Activated CD8-positive, alpha-beta memory T cell treated with anti-CD3 and anti-CD28 coated beads for 24 hours (primary cell): ENCODE data around the gene NKPD1.

Experiments used
- DNase-seq: peaks from one replicate; pipeline ENCODE4 v3.0.0-alpha.2; 2020

NKPD1 gene

DNA sequence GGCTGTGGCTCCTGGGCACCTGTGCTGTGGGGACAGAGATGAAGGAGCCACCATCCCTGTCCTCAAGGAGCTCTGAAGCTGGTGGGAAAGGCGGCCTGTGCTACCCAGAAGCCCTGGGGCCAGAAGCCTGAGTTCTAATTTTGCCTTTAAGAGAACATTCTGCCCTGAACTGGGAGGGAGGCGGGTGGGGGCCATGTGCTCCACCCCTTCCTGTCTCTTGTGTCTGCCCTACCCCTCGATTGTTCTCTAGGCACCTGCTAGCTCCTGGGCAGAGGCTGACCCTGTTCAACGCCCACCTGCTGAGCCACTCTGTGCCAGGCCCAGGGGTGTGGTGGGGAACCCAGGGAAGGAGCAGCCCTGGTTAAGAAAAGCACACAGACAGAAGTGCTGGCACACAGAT is 11.4 kb upstream of the NKPD1 start:
- peak; percentile 58 for DNase-seq

DNA sequence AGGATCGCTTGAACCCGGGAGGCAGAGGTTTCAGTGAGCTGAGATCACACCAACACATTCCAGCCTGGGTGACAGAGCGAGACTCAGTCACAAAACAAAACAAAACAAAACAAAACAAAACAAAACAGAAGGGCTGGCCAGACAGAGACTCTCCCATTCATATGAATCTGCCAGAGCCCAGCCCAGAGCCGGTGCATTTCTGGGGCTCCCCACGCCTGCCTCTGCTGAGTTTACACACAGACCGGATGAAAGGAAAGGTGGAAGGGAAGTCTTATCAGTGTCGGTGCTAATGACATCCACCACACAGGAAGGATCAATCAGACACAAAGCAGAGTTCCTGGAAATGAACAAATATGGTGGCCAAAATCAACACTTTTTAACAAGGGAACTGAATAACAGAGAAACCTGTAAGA is 10.4 kb upstream of the NKPD1 start:
- no peak for DNase-seq

DNA sequence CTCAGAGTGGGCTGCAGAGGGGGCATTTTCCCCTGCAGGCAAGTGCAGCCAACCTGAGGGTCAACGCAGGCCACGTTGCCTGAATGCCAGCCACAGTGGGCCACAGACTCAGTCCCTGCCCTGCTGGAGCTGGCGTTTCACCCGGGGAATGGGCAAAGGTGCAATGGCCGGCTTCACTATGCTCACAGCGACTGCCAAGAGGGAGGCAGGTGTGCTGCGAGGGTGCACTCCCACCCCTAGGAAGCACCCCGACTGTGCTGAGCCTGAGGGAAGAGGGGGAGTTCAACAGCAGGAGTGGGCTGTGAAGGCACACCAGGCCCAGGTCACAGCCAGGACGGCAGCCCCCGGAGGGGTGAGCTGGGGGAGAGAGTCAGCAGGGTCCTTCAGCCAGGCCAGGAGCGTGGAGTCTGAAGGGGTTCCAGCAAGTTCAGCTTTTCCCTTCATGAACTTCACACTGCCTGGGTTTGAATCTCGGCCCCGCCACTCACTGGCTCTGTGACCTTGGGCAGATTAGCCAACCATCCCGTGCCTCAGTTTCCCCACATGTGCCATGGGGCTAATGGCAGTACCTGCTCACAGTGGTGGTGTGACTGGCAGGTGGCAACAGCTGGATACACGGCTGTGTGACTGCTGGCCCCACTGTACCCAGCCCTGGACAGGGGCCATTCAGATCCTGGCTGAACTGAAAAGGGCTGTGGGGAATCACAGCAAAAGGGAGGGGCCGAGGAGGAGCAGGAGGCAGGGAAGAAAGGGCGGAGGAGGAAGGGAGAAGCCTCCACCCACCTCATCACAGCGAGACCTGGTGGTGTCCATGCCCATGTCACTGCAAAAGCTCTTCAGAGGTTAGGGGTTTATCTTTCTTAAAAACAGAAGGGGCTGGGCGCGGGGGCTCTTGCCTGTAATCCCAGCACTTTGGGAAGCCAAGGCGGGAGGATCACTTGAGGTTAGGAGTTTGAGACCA is 9.6 kb upstream of the NKPD1 start:
- DNase-seq: no peak

DNA sequence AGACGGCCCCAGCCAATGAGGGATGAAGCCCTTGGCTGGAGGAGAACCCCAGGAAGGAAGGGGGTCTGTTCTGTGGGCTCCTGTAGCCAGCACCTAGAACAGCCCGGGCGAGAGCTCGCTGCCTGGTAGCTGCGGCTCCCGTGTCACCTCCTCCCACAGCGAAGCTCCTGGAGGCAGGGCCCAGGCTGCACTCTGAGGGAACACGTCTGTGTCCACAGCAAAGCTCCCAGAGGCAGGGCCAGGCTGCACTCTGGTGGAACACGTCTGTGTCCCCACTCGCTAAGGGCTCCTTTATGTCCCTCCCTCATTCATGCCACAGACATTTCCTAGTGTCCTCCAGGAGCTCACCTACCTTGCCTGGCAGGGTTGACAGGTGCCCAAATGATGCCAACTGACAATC is 8.8 kb upstream of the NKPD1 start:
- DNase-seq: no peak

DNA sequence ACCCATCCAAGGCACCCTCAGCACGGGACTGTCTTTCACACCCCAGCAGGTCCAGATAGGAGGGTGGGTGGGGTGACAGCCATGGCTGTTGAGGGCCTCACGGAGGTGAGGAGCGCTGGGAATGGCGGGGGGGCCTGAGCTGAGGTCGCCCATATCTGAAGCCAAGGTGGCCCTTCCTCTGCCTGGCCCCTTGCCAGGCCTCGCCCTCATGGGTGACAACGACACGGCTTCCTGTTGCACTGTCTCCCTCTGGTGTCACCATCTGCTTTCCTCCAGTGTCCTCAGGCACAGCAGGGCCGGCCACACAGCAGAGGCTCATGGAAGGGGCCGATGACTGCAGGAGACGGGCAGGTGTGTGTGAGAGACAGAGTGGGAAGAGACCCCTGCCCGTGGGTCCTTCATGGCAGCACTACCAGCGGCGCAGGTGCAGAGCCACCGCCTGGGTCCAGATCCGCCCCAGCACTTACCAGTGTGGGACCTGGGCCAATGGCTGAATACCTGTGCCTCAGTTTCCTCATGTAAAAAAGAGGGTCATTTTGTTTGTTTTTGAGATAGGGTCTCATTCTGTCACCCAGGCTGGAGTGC is 8.1 kb upstream of the NKPD1 start:
- DNase-seq: no peak

DNA sequence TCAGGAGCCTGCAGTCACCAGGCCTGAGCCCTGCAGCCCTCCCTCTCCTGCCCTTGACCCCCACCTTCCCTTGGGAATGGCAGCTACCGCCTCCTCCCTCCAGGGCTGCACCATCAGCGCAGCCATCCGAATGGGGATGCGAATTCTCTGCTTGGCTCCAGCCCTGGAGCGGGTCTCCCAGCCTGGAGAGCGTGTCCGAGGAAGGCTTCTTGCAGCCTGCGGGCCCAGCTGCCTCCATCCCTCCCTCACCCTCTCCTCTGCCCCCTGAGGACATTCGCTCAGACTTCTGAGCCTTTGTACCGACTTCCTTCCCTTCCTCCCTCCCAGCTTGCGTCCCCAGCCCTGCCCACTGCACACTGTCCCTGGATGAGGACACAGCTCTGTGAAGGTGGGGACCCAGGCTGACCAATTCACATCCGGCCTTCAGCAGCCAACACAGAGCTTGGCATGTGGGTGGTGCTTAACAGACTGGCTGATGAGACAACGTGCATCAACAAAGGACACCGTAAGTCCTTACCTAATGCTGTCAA is 6.0 kb upstream of the NKPD1 start:
- DNase-seq: no peak

DNA sequence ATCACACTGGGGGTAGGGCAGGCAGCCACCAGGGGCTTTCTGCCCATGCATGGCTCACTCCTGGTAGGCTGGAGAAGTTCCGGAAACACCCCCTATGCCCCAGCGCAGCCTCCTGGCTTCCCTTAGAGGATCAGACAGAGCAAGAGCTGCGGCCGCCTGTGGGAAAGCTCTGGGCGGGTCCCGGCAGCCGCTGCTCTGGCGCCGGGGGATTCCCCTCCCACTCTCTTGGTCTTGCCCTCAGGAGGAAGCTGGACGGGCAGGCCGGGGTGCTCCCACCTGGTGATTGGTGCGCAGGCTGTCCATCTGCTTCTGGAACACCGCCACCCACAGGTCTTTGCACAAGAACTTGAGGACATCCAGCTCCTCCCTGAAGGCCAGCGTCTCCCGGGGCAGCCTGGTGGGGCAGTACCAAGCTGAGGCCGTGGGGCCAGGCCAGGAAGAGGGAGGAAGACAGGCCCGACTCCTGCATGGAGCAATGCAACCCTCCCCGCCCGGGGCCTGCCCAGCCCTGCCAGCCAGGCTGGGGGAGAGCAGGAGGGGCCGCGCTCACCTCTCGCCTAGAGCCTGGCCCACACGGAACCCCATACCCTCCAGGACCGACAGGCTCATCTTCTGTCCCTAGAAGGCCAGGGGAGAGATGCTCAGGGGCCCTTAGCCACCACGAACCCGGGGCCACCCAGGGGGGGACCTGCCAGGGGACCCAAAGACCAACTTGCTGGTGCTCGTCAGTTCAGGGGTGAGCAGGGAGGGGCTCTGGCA is 4.0 kb upstream of the NKPD1 start:
- DNase-seq: peak; percentile 75

DNA sequence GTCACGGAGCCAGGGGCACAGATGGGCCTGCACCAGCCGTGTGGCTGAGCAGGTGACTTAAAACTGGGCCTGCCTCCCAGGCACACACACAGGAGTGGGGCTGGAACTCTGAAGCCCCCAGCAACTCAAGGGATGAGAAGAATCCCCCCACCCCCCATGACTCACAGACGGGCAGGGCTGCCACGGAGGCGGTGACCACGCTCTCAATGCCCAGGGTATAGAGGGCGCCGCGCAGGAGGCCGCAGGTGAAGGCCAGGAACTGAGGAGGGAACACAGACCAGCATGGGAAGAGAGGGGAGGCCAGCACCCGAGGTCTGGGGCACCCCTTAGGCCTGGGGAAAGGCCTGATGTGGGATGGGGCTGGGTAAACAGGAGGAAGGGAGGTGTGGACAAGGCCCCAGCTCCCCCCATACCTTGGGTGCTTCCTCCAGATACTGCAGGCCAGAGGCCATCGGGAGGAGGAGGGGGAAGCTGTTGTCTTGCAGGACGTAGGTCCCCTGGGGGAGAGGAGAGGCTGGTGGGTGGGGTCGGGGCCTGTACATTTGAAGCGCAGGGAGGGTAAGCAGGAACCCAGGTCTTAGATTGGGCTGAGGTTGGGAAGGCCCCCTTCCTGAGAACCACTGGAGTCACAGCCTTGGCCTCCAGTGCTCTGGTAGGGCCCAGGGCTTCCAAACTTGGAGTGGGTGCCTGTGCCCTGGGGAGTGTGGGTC is 3.1 kb upstream of the NKPD1 start:
- DNase-seq: no peak

DNA sequence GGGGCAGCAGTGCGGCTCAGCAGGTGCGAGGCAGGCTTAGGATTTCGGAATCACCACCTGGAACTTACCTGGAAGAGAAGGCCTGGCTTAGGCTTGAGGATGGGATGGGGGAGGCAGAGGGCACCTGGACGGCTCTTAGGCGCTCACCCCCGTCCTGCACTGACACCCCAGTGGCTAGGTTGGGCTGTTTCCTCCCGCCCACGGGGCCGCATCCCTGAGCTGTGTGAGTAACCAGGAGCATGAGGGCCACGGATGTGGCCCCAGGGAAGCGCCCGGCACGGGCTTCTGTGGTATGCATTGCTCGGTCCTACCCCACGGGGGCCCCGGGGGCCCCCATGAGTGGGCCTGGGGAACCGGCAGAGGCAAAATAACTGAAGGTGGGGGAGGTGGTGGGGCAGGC is 2.4 kb upstream of the NKPD1 start:
- DNase-seq: no peak

DNA sequence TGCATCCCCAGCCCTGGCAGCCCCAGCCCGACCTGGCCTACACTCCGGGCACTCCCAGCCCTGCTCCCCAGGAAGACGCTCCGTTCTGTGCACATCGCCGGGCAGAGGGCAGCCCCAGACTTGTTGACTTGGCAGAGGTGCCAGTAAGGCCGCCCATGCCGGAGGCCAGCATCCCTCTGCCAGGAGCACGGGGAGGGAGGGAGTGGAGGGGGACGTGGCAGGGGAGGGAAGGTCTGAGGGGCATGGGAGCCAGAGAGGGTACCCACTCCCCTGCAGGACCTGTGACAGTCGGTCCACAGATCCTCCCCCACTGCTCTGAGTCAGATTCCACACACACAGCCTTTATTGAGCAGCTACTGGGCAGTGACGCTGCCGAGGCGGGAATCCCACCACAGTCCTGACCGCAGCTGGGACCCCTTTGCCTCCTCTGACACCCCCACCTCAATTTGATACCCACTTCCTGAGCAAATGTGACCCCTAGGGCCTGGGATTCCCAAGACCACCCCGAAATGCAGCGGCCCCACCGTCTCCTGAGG is 1.9 kb upstream of the NKPD1 start:
- DNase-seq: no peak

DNA sequence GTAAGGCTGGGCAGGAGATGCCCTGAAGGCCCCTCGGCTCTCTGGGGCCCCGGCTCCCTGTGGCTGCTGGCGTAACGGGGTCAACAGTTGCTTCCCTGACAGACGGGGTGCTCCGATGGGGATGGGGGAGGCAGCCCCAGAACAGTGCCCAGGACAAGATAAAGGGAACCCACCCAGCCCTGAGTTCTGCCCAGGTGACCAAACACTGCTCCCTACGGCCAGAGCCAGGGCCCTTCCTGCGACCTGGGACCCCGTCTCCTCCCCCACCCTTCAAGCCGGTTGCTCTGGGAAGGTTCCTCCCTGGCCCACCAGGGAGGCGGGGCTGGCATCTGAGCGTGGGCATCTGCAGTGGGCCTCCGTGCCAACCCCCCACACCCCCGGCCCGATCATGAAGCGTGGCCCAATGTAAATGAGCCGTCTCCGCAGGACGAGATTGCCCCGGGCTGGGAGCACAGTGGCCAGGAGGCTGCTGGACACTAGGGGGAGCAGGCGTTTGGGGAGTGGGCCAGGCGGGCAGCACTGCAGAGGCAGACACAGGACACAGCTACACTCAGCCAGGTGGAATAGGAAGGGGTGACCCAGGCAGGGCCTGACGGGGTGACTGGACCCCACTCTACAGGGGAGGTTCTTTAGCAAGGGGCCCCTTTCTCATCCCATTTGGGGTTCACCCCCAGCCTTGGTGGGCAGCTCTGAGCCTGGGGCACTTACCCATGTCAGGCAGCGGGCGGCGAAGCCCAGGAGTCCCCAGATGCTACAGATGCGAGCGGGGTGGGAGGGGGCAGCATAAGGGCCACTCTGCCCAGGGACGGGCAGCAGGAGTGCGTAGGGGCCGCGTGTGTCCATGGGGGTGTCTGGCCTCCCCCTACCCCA is 1.2 kb upstream of the NKPD1 start:
- no peak for DNase-seq

DNA sequence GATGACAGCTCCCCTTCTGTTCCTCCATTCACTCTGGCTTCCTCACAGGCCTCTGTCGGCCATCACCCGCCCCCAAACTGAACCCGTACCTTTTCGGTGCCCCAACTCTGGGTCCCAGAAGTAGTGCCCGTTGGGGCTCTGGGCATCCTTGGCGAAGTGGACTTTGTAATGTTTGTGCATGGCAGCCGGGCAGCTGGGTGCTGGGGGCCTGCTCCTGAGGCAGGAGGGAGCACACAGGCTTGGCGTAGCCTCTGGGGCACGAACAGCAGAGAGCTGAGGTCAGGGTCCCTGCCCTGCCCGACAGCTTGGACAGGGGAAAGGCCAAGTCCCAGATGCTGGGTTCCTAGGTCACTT is 834 bp downstream of the NKPD1 start:
- DNase-seq: no peak

DNA sequence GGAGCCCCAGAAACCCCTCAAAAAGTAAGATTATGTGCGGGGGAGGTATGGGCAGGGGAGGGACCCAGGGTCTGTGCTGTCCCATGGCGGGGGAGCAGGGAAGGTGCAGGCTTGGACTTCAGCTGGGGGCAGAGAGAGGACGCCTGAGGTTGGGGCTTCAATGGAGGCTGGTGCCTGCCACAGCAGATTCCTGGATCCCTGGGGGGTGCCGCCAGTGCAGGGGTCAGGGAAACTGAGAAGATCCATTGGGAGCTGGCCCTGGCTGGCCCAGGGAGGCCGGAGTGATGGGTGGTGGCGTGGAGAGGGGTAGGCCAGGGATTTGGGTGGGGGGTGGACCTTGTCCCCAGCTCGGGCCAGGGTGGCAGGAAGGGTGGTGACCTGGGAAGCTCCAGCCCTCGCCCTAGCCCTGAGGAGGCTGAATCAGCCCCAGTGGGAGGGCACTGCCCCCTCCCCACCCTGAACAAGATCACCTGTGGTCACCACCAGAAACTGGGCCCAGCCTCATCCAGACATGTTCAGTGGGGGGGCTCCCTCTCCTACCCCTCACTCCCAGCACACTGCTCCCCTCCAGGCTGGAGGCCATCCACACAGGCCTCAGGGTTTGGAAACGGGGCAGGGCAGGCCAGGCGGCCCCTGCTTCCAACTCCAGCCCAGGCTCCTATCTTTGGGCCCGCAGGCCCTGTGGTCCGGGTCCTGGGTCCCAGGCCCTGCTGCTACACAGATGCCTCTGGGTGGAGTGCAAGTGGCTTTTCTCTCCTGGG is 1.4 kb downstream of the NKPD1 start:
- no peak for DNase-seq

DNA sequence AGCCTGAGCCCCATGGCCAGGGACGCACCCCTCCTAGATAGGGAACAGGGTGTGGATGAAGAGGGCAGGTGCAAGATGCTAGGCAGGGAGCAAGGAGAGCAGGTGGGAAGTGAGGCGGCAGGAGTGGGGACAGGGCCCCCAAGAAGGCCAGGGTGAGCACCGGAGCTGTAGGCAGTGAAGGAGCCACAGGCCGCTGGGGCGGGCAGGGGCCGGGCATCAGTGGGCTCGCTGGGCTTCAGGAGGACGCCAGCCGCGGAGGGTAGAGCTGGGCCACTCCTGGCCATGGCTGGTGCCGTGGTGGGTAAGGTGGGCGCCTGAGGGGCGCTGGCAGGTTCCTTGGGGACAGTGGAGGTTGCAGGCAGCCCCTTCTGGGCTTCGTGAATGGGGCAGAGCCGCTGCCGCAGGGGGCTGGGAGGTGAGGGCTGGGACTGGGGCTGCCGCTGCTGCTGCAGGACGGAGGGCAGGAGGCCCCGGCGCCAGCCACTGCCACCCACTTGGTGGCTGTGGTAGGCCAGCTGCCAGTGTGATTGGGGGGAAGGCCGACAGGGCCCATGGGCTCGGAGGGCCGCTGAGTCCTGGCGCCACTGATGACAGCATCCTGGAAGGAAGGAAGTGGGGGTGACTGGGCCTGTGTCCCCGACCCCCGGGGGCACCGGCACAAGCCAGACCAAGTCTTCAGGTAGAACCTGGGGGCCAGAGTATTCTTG is 2.1 kb downstream of the NKPD1 start:
- DNase-seq: no peak

DNA sequence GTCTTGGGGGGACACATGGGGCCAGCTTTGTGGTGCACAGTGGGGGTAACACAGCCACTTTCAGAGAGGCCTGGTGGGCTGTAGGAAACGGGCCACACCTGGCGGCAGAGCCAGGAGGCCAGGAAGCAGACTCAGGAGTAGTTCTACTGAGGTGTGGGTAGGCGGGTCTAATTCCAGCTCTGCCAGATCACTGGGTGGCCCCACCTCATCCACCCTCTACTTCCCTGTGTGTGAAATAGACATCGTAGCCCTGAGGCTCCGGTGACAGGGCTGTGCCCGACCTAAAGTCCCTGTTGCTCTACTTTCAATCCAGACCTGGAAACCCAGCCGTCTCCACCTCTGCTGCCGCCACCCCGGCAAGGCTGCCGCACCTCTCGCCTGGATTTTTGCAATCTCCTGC is 4.0 kb downstream of the NKPD1 start:
- no peak for DNase-seq

DNA sequence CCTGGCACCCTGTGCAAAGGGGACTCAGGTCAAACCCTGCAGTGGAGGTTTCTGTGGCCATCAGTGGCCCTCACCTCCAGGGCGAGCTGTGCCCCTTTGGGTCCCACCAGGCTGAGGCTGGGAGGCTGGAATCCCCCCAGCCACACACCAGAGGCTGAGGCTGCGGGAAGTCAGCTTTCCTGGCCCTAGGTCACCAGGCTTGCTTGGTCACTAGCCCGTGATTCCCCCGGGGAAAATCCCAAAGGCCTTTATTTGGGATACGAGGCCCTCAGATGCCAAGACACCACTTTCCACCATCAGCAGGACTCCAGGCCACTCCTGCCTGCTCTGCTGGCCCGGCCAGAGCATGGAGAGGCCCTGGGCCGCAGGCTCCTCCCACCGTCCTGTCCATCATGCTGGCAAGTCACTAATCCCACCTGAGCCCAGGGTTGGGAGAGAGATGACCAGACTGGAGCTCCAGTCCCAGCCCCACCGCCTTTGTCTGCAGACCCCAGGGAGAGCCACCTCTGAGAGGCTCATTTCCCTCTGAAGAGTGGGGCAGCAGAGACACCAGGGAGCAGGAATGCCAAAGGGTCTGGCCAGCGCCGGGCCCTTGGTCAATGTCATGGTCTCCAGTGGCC is 4.7 kb downstream of the NKPD1 start:
- no peak for DNase-seq

DNA sequence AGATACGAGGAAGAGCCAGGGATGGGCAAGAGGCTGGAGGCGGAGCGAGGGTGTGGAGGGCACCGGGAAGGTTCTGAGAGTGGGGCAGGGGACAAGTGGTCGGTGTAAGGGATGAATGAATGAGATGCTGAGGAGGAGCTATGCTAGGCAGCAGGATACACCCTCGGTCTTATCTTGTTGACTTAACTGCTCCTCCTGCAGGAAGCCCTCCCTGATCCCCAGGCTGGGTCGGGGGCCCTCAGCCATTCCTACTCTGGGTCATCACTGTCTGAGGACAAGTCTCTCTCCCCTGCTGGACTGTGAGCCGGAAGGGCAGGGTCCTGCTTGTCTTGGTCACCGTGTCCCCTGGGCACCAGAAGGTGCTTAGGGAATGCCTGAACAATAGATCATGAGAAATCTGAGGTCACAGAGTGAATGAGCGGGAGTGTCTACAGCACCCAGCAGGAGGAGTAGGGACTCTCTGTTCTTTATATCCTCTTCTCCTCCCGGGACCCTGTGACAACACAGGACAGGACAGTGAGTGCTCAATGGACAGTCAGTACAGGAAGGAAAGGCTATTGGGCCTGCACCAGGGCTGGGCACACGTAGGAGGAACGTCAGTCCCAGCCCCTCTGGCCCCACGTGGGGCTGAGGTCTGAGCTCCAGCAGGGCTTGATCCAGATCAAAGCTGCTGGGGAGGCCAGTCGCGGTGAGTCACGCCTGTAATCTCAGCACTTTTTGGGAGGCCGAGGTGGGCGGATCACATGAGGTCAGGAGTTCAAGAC is 6.5 kb downstream of the NKPD1 start:
- no peak for DNase-seq

DNA sequence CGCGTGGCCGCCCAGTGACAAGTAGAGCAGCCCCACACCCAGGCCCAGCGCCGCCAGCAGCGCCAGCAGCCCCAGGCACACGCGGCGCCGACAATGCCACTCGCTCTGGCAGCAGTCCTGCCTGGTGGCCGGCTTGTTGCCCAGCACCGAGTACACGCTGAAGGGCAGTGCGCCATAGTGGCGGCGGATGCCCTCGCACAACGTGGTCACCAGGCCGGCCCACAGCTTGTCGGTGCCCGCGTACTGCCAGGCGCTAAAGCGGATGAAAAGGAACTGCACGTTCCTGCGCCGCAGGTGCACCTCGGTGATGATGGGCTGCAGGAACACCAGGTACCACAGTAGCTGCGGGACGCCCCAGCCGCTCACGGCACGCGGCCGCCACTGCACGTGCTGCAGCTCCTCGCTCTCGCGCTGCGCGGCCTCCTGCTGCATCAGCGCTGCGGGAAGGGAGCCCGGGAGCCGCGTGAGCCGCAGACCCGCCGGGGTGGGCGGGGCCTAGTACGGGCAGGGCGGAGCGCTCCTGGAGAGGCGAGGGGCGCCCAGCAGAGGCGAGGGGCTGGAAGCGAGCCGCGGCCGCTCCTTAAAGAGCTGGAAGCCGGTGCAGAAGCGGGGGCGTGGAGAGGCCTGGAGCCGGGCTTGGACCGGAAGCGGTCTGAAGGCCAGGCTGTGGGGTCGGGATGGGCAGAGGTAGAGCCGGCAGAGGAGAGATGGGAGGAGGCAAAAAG is 7.3 kb downstream of the NKPD1 start:
- peak; percentile 77 for DNase-seq
